Measurements from ENCODE around the gene USH1G.
A peak's percentile ranks its signal among the peaks of the same experiment; 100 is the strongest.

The USH1G gene

DNA sequence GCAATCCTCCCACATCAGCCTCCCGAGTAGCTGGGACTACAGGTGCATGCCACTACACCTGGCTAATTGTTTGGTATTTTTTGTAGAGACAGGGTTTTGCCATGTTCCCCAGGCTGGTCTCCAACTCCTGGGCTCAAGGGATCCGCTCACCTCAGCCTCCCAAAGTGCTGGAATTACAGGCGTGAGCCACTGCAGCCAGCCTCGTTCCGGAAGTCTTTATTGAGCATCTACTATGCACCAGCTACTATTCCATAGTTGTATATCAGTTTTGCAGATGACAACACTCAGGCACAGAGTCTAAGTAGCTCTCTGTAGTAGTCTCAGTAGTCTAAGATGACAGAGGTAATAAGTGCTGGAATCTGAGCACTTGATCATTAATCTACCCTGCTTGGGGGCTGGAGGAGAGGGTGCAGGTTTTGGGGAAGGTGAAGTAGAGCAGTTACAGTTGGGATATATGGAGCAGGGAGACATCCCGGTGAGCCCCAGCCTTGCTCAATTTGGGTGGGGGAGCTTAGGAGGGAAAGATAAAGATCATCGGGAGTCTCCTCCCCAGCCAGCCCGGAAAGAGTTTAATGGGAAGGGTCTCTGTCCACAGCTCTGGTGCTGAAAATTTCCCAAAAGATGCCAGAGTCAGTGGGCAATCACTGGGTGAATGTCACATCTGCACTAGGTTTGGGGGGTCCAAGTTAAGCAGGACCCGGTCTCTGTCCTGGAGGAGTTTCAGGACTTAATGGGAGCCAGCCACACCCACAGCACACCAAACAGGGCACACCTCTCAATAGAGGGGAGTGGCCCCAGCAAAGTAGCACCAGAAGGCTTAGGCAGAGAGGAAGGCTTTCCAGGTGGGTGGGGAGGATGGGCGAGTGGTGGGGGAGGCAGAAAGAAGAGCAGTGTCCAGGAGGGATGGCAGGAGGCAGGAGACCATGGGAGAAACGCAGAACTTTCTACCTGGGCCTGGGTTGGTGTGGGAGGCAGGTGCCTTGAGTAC, 14.3 kb upstream of the USH1G start:
- Histone ChIP-seq H3K9me3 (replicated peaks; ENCODE audit: insufficient read depth, low read length) (no peaks in the 10 kb centered on the region), H3K27me3 (replicated peaks; ENCODE audit: insufficient read depth, low read length) (peaks cover 91% of the 10 kb centered on the region), H3K36me3 (replicated peaks; ENCODE audit: insufficient read depth, low read length) (no peaks in the 10 kb centered on the region), H3K4me2 (ENCODE audit: low read depth, low read length) (no peak overlapping the region), H3K4me1 (ENCODE audit: low read length) (no peaks in the 10 kb centered on the region), H2AFZ (ENCODE audit: low read length) (no peak overlapping the region), H4K20me1 (ENCODE audit: insufficient read depth, low read length) (no peaks in the 10 kb centered on the region), H3K27ac (ENCODE audit: low read length) (no peak overlapping the region), H3K9ac (ENCODE audit: low read length) (no peak overlapping the region), H3K4me3 (ENCODE audit: low read length) (no peak overlapping the region), H3K9me2 (replicated peaks; ENCODE audit: insufficient read depth, low read length) (no peaks in the 10 kb centered on the region), H3K79me2 (ENCODE audit: low read length) (no peaks in the 10 kb centered on the region), H3F3A (ENCODE audit: insufficient read depth, low read length) (no peaks in the 10 kb centered on the region)
- TF ChIP-seq CTCF (IDR thresholded peaks at IDR 0.05; ENCODE audit: low read length) (no peak), EZH2phosphoT487 (IDR thresholded peaks at IDR 0.05; ENCODE audit: low read length) (no peak), EZH2 (optimal IDR thresholded peaks at IDR 0.05; ENCODE audit: low read depth, low read length) (no peak)
- no peak for DNase-seq

GRCh38 chr17:74936470-74936799, 13.4 kb upstream of the USH1G start:
- H2AFZ ChIP-seq (ENCODE audit: low read length), result no peak overlapping the region
- no peak overlapping the region for H3K27ac ChIP-seq (ENCODE audit: low read length)
- no peaks in the 10 kb centered on the region for H4K20me1 ChIP-seq (ENCODE audit: insufficient read depth, low read length)
- no peaks in the 10 kb centered on the region for H3K9me2 ChIP-seq (replicated peaks; ENCODE audit: insufficient read depth, low read length)
- TF ChIP-seq CTCF (IDR thresholded peaks at IDR 0.05; ENCODE audit: low read length) (no peak), EZH2phosphoT487 (IDR thresholded peaks at IDR 0.05; ENCODE audit: low read length) (no peak), EZH2 (optimal IDR thresholded peaks at IDR 0.05; ENCODE audit: low read depth, low read length) (no peak)
- H3K4me2 ChIP-seq (ENCODE audit: low read depth, low read length), result no peak overlapping the region
- no peaks in the 10 kb centered on the region for H3K36me3 ChIP-seq (replicated peaks; ENCODE audit: insufficient read depth, low read length)
- no peaks in the 10 kb centered on the region for H3K79me2 ChIP-seq (ENCODE audit: low read length)
- no peak for DNase-seq
- H3K4me1 ChIP-seq (ENCODE audit: low read length), result no peaks in the 10 kb centered on the region
- H3K4me3 ChIP-seq (ENCODE audit: low read length), result no peak overlapping the region
- H3K9ac ChIP-seq (ENCODE audit: low read length), result no peak overlapping the region
- H3K9me3 ChIP-seq (replicated peaks; ENCODE audit: insufficient read depth, low read length), result no peaks in the 10 kb centered on the region
- H3K27me3 ChIP-seq (replicated peaks; ENCODE audit: insufficient read depth, low read length), result peaks cover 91% of the 10 kb centered on the region
- no peaks in the 10 kb centered on the region for H3F3A ChIP-seq (ENCODE audit: insufficient read depth, low read length)

DNA sequence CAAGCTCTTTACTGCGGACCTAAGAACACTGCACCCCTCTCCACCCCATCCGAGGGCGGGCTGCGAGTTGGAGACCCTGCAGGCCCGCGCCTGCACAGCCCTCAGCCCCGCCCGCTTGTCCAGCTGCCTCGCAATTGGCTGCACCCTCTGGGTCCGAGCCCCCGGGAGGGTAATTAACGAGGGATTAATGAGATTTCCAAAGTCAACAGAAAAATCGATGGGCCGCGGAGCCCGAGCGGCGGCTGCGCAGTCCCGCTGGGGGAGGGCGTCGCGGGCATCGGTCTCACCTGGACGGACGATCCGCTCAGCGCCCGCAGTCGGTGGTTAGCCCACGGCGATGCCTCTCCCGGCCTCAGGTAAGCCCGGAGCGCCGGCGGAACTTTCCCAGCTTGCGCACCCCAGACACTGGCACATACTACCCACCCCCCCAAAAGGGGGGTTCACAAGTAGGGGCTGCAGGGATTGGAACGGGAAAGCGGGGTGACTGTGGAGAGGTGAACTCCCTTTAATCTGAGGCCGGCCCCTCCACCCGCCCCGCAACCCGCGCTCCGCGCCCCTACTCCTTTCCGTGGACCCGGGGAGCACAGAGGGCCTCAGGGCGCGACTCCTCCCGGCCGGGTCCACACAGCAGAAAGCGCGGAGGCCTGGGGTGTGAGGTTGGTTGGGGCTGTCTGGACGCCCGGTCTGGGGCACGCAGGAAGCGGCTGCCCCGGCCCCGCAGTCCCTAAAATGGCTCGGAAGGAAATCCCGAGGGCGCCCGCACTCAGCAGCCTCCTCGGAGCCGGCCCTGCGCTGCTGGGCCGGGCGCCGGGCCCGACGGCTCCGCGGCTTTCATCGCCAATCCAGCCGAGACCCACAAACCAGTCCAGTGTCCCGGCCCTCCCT, 12.8 kb upstream of the USH1G start, which contains the start of gene OTOP3:
Gene OTOP3, plus strand, starts transcription at position 314 of the 885 bp plus-strand sequence. Its CDS starts 24 bp downstream, at position 338.
- Histone ChIP-seq H3K4me2 (ENCODE audit: low read depth, low read length) (no peak within 1 kb of the TSS), H3K9me3 (replicated peaks; ENCODE audit: insufficient read depth, low read length) (no peaks in the 10 kb centered on the region), H3K4me3 (ENCODE audit: low read length) (no peak within 1 kb of the TSS), H4K20me1 (ENCODE audit: insufficient read depth, low read length) (no peaks in the 10 kb centered on the region), H3F3A (ENCODE audit: insufficient read depth, low read length) (no peaks in the 10 kb centered on the region), H3K36me3 (replicated peaks; ENCODE audit: insufficient read depth, low read length) (no peaks in the 10 kb centered on the region), H3K79me2 (ENCODE audit: low read length) (no peaks in the 10 kb centered on the region), H3K27ac (ENCODE audit: low read length) (no peak within 1 kb of the TSS), H3K9me2 (replicated peaks; ENCODE audit: insufficient read depth, low read length) (no peaks in the 10 kb centered on the region), H3K27me3 (replicated peaks; ENCODE audit: insufficient read depth, low read length) (peaks cover 91% of the 10 kb centered on the region), H3K4me1 (ENCODE audit: low read length) (no peaks in the 10 kb centered on the region), H3K9ac (ENCODE audit: low read length) (no peak within 1 kb of the TSS), H2AFZ (ENCODE audit: low read length) (no peak within 1 kb of the TSS)
- no peak for DNase-seq
- TF ChIP-seq EZH2 (optimal IDR thresholded peaks at IDR 0.05; ENCODE audit: low read depth, low read length) (peak; percentile 60), CTCF (IDR thresholded peaks at IDR 0.05; ENCODE audit: low read length) (no peak), EZH2phosphoT487 (IDR thresholded peaks at IDR 0.05; ENCODE audit: low read length) (no peak)

Measured in MM.1S (cell line).